Fibroblast of lung (primary cell): ENCODE results near the gene DENND1A.

ENCODE experiments used
- CTCF ChIP-seq, 2 donors: IDR thresholded peaks in 1 of 2; conservative IDR thresholded peaks in 1 of 2; 1 replicate in 1 of 2; 2 replicates in 1 of 2; pipeline ENCODE4 v1.5.1; 2011 to 2012; ENCODE audit warnings: low read length in 2 of 2, control low read depth in 1 of 2, inconsistent platforms in 1 of 2, low read depth in 1 of 2, mild to moderate bottlenecking in 1 of 2
- EZH2 ChIP-seq: IDR thresholded peaks from 2 replicates; pipeline ENCODE4 v1.5.1; 2012; ENCODE audit warnings: low read length, control low read depth, mild to moderate bottlenecking; ENCODE audit errors: missing control alignments

GRCh38 chr9:123555646-123556045, 374.3 kb downstream of the DENND1A start:
- TF ChIP-seq EZH2 = no peak
- no peak for TF ChIP-seq CTCF (conservative IDR thresholded peaks at IDR 0.05 in 1 of 2, IDR thresholded peaks at IDR 0.05 in 1 of 2; ENCODE audit: low read depth in 1 of 2, low read length in 2 of 2)
